BLaER1 (cell line): ENCODE data around the gene WNT9A.
"Not testable (repeated sequence)": the region's sequence is repeated elsewhere in the genome, so short reads cannot be mapped to it uniquely, and the experiment has no call there.

Experiments
- H3K27ac ChIP-seq: shearing (Covaris generic); formaldehyde crosslinking; 2 replicates; pipeline ENCODE4 v1.8.1; 2022
- H3K27me3 ChIP-seq: shearing (Covaris generic); formaldehyde crosslinking; 2 replicates; pipeline ENCODE4 v1.8.1; 2022
- H3K36me3 ChIP-seq: shearing (Covaris generic); formaldehyde crosslinking; 2 replicates; pipeline ENCODE4 v1.8.1; 2022
- H3K4me1 ChIP-seq: shearing (Covaris generic); formaldehyde crosslinking; 2 replicates; pipeline ENCODE4 v1.8.1; 2022
- H3K4me2 ChIP-seq: shearing (Covaris generic); formaldehyde crosslinking; 2 replicates; pipeline ENCODE4 v1.8.1; 2022
- H3K4me3 ChIP-seq: shearing (Covaris generic); formaldehyde crosslinking; 2 replicates; pipeline ENCODE4 v1.8.1; 2022
- H3K9ac ChIP-seq: shearing (Covaris generic); formaldehyde crosslinking; 2 replicates; pipeline ENCODE4 v1.8.1; 2022
- H3K9me3 ChIP-seq: shearing (Covaris generic); formaldehyde crosslinking; 2 replicates; pipeline ENCODE4 v1.8.1; 2022
- H4K20me1 ChIP-seq: shearing (Covaris generic); formaldehyde crosslinking; 2 replicates; pipeline ENCODE4 v1.8.1; 2022
- Cebpa-rat ChIP-seq: shearing (Covaris generic); IDR thresholded peaks from 2 replicates; pipeline ENCODE4 v1.8.1; 2022

WNT9A gene

DNA sequence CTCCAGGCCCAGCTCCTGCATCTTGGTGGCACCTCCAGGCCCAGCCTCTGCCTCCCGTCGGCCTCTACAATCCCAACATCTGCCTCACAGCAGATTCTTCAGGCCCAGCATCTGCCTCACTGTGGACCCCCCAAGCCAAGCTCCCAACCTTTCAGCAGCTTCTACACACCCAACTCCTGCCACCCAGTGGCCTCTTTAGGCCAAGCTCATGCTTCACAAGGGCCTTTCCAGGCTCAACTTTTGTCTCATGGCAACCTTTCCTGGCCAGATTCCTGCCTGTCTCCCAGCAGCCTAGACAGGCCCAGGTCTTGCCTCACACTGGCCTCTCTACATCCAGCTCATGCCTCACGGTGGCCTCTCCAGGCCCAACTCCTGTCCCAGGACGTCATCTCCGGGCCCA lies 20.1 kb upstream of the WNT9A start:
- not testable (repeated sequence) for H4K20me1 ChIP-seq, H3K9me3 ChIP-seq

DNA sequence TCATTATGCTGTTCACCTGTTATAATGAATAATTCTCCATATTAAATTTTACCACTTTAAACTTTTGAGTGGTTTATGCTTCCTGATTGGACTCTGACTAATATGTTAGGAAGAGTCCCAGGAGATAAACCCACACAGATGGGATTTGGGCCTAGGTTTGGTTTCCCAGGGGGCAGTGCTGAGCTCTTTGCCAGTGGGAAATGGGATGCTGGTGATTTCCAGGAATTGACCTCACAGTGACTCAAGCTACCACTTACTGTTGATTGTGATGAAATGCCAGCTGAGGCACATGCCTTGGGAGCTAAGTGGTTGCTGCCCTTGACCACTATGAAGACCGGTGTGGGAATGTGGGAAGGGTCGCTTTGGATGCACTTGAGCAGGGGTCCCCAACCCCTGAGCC lies 19.0 kb upstream of the WNT9A start:
- peaks cover 10% of the 10 kb centered on the region for H3K4me1 ChIP-seq
- not testable (repeated sequence) for H3K27me3 ChIP-seq, H3K36me3 ChIP-seq, H3K27ac ChIP-seq, H3K4me2 ChIP-seq, H3K4me3 ChIP-seq, H4K20me1 ChIP-seq, H3K9ac ChIP-seq, H3K9me3 ChIP-seq

More for the DNA sequence above, 20.1 kb upstream of the WNT9A start:
- H3K36me3 ChIP-seq, H3K27ac ChIP-seq, H3K27me3 ChIP-seq, H3K4me1 ChIP-seq, H3K9ac ChIP-seq, H3K4me3 ChIP-seq, H3K4me2 ChIP-seq: not testable (repeated sequence)

- Histone ChIP-seq H3K4me2 (peak overlapping the region; percentile 72), H3K4me3 (no peak overlapping the region), H4K20me1 (no peaks in the 10 kb centered on the region), H3K27me3 (no peaks in the 10 kb centered on the region), H3K4me1 (peaks cover 34% of the 10 kb centered on the region), H3K9ac (no peak overlapping the region), H3K9me3 (peaks cover 3% of the 10 kb centered on the region; the same call in 1 of the 2 replicates), H3K36me3 (no peaks in the 10 kb centered on the region), H3K27ac (peak overlapping the region; percentile 58)
- no peak for TF ChIP-seq Cebpa-rat
Measured at GRCh38 chr1:227961651-227962466, 14.1 kb upstream of the WNT9A start.

GRCh38 chr1:227959325-227959860 lies 11.7 kb upstream of the WNT9A start:
- H3K9ac ChIP-seq = no peak overlapping the region

GRCh38 chr1:227958617-227959324 lies 11.0 kb upstream of the WNT9A start:
- Histone ChIP-seq H3K9me3 (peaks cover 15% of the 10 kb centered on the region), H3K36me3 (no peaks in the 10 kb centered on the region), H3K27ac (no peak overlapping the region), H3K4me1 (peaks cover 40% of the 10 kb centered on the region), H4K20me1 (no peaks in the 10 kb centered on the region), H3K4me3 (no peak overlapping the region), H3K9ac (no peak overlapping the region), H3K27me3 (no peaks in the 10 kb centered on the region), H3K4me2 (no peak overlapping the region)
- TF ChIP-seq Cebpa-rat = no peak

More at GRCh38 chr1:227959325-227959860, 11.7 kb upstream of the WNT9A start:
- no peak overlapping the region for H3K27ac ChIP-seq
- no peaks in the 10 kb centered on the region for H4K20me1 ChIP-seq
- H3K4me2 ChIP-seq = no peak overlapping the region
- TF ChIP-seq Cebpa-rat = no peak
- H3K4me3 ChIP-seq = no peak overlapping the region
- peaks cover 34% of the 10 kb centered on the region for H3K4me1 ChIP-seq
- H3K36me3 ChIP-seq = no peaks in the 10 kb centered on the region
- no peaks in the 10 kb centered on the region for H3K27me3 ChIP-seq
- H3K9me3 ChIP-seq = peaks cover 14% of the 10 kb centered on the region

DNA sequence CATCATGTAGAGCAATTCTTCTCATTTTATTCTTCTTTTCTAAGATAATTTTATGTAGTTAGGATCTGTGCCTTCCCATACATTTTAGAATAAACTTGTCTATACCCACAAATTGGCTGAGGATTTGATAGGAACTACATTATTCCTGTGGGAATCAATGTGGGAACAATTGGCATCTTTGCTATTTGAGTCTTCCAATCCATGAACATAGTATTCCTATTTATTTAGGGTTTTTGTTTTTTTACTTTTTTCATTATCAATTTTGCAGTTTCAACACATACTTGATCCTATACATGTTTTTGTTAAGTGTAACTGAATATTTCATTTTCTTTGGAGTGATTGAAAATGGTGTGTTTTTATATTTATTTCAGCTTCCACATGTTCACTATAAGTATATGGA lies 8.1 kb upstream of the WNT9A start:
- no peak overlapping the region for H3K4me3 ChIP-seq
- peaks cover 42% of the 10 kb centered on the region for H3K4me1 ChIP-seq
- peaks cover 15% of the 10 kb centered on the region for H3K9me3 ChIP-seq
- no peak overlapping the region for H3K4me2 ChIP-seq
- no peaks in the 10 kb centered on the region for H4K20me1 ChIP-seq
- H3K36me3 ChIP-seq = no peaks in the 10 kb centered on the region
- H3K27ac ChIP-seq = no peak overlapping the region
- no peak for TF ChIP-seq Cebpa-rat
- no peak overlapping the region for H3K9ac ChIP-seq
- H3K27me3 ChIP-seq = no peaks in the 10 kb centered on the region

- no peak for TF ChIP-seq Cebpa-rat
- Histone ChIP-seq H3K4me1 (peaks cover 32% of the 10 kb centered on the region), H3K27me3 (peaks cover 3% of the 10 kb centered on the region), H3K27ac (no peak overlapping the region), H4K20me1 (peaks cover 9% of the 10 kb centered on the region; the same call in 1 of the 2 replicates), H3K9ac (no peak overlapping the region), H3K4me3 (no peak overlapping the region), H3K9me3 (peaks cover 15% of the 10 kb centered on the region), H3K4me2 (peak overlapping the region; percentile 76), H3K36me3 (no peaks in the 10 kb centered on the region)
Measured at GRCh38 chr1:227954163-227954850, 6.6 kb upstream of the WNT9A start.

- Histone ChIP-seq H3K36me3 (no peaks in the 10 kb centered on the region), H3K9me3 (peaks cover 15% of the 10 kb centered on the region), H3K4me3 (no peak overlapping the region), H3K4me2 (peak overlapping the region; percentile 76), H3K4me1 (peaks cover 34% of the 10 kb centered on the region), H3K27me3 (peaks cover 16% of the 10 kb centered on the region), H3K27ac (0 out of 2 replicates have a peak overlapping the region, but pooled peaks have one; percentile 5), H4K20me1 (peaks cover 20% of the 10 kb centered on the region), H3K9ac (0 out of 2 replicates have a peak overlapping the region, but pooled peaks have one; percentile 0)
- TF ChIP-seq Cebpa-rat = no peak
Measured at GRCh38 chr1:227953022-227953412, 5.3 kb upstream of the WNT9A start.

DNA sequence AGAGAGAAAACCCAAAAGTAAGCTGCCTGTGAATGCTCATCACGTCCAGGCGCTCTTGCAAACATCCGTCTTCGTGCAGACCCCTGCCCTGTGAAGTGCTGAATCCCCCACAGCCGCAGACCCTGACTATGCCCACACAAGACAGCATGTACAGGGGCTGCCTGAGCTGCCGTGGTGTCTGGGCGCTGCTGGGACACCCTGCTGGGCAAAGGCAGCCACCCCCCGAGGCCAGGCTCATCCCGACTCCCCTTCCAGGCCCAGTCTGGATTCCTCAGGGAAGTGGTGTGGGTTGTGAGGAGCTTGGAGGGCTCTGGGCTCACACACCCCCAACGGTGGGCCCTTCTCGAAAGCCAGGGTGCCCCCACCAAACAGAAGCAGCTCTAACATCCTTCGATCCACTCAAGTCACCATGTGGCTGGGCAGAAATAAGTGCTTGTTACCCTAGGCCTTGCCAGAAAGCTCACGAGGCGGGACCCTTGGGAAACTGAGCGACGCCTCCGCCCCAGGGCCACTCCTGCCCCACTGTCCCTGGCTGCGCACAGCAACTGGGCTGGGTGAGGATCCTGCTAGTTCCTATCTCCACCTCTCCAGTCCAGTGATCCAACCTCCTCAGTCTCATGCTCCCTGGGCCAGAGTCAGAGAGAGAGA lies 4.8 kb upstream of the WNT9A start:
- Histone ChIP-seq H4K20me1 (peaks cover 20% of the 10 kb centered on the region), H3K4me2 (peak overlapping the region; percentile 76), H3K9ac (no peak overlapping the region), H3K4me1 (peaks cover 34% of the 10 kb centered on the region), H3K4me3 (no peak overlapping the region), H3K27ac (no peak overlapping the region), H3K9me3 (peaks cover 14% of the 10 kb centered on the region), H3K36me3 (no peaks in the 10 kb centered on the region), H3K27me3 (peaks cover 21% of the 10 kb centered on the region)
- no peak for TF ChIP-seq Cebpa-rat
